HepG2 (cell line): Measurements from ENCODE around the gene CEACAM3. TPM values are rescaled to one million over a fixed set of nuclear protein-coding genes. Genes with fewer than 3 reads are reported as not detected.

Experiments used
- CCAR2 ChIP-seq: fragments of 200-400 bp; formaldehyde crosslinking; optimal IDR thresholded peaks from 2 replicates; pipeline ENCODE3; 2018; ENCODE audit warnings: low read depth, mild to moderate bottlenecking, low read length, moderate library complexity
- ELF3 ChIP-seq: IDR thresholded peaks from 2 replicates; pipeline ENCODE4 v1.6.1; 2016; ENCODE audit warnings: missing genetic modification reagents, missing compliant biosample characterization
- GMEB1 ChIP-seq: sonication (generic); formaldehyde crosslinking; IDR thresholded peaks from 2 replicates; pipeline ENCODE4 v1.5.1; 2020; ENCODE audit warnings: missing genetic modification reagents, mild to moderate bottlenecking, borderline replicate concordance
- HBP1 ChIP-seq: IDR thresholded peaks from 2 replicates; pipeline ENCODE4 v1.6.1; 2016; ENCODE audit warnings: low read depth, control low read depth
- KLF11 ChIP-seq: IDR thresholded peaks from 2 replicates; pipeline ENCODE4 v1.6.1; 2016; ENCODE audit warnings: missing compliant biosample characterization
- PAXIP1 ChIP-seq: sonication (generic); formaldehyde crosslinking; conservative IDR thresholded peaks from 2 replicates; pipeline ENCODE4 v1.4.0; 2020; ENCODE audit warnings: mild to moderate bottlenecking, missing genetic modification reagents, moderate library complexity
- RELA ChIP-seq: sonication (generic); formaldehyde crosslinking; IDR thresholded peaks from 2 replicates; pipeline ENCODE4 v1.4.0; 2020; ENCODE audit warnings: missing genetic modification reagents
- ZBTB8A ChIP-seq: sonication (generic); formaldehyde crosslinking; IDR thresholded peaks from 2 replicates; pipeline ENCODE4 v1.4.0; 2020; ENCODE audit warnings: mild to moderate bottlenecking, low read depth, missing genetic modification reagents, borderline replicate concordance
- ZNF549 ChIP-seq: sonication (generic); formaldehyde crosslinking; IDR thresholded peaks from 2 replicates; pipeline ENCODE4 v1.5.0; 2020; ENCODE audit warnings: missing genetic modification reagents
- ZNF614 ChIP-seq: IDR thresholded peaks from 2 replicates; pipeline ENCODE4 v1.6.1; 2018; ENCODE audit warnings: missing biosample characterization, missing genetic modification reagents, inconsistent platforms, borderline replicate concordance
- ZNF670 ChIP-seq: sonication (generic); formaldehyde crosslinking; IDR thresholded peaks from 2 replicates; pipeline ENCODE4 v1.8.0; 2022; ENCODE audit warnings: mild to moderate bottlenecking, missing genetic modification reagents, borderline replicate concordance
- ZNF781 ChIP-seq: sonication (generic); formaldehyde crosslinking; IDR thresholded peaks from 2 replicates; pipeline ENCODE4 v1.5.1; 2020; ENCODE audit warnings: borderline replicate concordance, mild to moderate bottlenecking, missing genetic modification reagents; ENCODE audit errors: not compliant biosample characterization
- ZSCAN29 ChIP-seq: sonication (generic); formaldehyde crosslinking; conservative IDR thresholded peaks from 2 replicates; pipeline ENCODE4 v1.4.0; 2020; ENCODE audit warnings: mild to moderate bottlenecking, missing genetic modification reagents
- polyA plus RNA-seq, 8 experiments: library from polyadenylated mRNA; depleted of rRNA in 3 of 8; stranded (reverse) in 7 of 8; unstranded in 1 of 8; fragments of >200 nt; fragmentation: Illumina TruSeq in 4 of 8; extraction: Trizol in 4 of 8; gene quantifications; 2 replicates each; pipeline versions ENCODE4 v1.2.1 to v1.2.3, GENCODE V29; 2011 to 2016; ENCODE audit warnings: low read depth in 4 of 8, missing spikeins in 1 of 8, mixed read lengths in 1 of 8; ENCODE audit not compliant: insufficient read depth in 1 of 8
- total RNA-seq, 5 experiments: library from RNA; depleted of rRNA; stranded (reverse); fragments of >200 nt; fragmentation: Illumina TruSeq; extraction: Trizol; gene quantifications; 2 replicates each; pipeline ENCODE4 v1.2.3, GENCODE V29; 2016; ENCODE audit warnings: low read depth in 1 of 5
- TF ChIP-seq, protein P1 (sequence below): sonication (generic); formaldehyde crosslinking; IDR thresholded peaks from 2 replicates; pipeline ENCODE4 v1.4.0; 2020; ENCODE audit warnings: low read depth, mild to moderate bottlenecking, missing genetic modification reagents
- TF ChIP-seq, protein P2 (sequence below): sonication (generic); formaldehyde crosslinking; IDR thresholded peaks from 2 replicates; pipeline ENCODE4 v1.4.0; 2020; ENCODE audit warnings: mild to moderate bottlenecking, missing genetic modification reagents, borderline replicate concordance
- TF ChIP-seq, protein P3 (sequence below): sonication (generic); formaldehyde crosslinking; IDR thresholded peaks from 2 replicates; pipeline ENCODE4 v1.5.0; 2020; ENCODE audit warnings: missing genetic modification reagents

CEACAM3 gene
- total and polyA plus RNA-seq, 2 of the 13 experiments (the other 11 are each of a cell fraction or from before 2014, with no cell fraction given), result not detected

GRCh38 chr19:41859618-41860418 lies 63.4 kb downstream of the CEACAM3 start, which contains the start of gene RPS19 (continued):
- peak; percentile 85 for TF ChIP-seq ZBTB8A
- TF ChIP-seq RELA, result 0 out of 2 replicates have a peak, but pooled peaks have one; percentile 35
- no peak for TF ChIP-seq ZSCAN29
- no peak for TF ChIP-seq KLF11 (CRISPR knock-in tag)
- TF ChIP-seq, protein P1, sequence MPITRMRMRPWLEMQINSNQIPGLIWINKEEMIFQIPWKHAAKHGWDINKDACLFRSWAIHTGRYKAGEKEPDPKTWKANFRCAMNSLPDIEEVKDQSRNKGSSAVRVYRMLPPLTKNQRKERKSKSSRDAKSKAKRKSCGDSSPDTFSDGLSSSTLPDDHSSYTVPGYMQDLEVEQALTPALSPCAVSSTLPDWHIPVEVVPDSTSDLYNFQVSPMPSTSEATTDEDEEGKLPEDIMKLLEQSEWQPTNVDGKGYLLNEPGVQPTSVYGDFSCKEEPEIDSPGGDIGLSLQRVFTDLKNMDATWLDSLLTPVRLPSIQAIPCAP (CRISPR knock-in tag), result no peak
- TF ChIP-seq, protein P2, sequence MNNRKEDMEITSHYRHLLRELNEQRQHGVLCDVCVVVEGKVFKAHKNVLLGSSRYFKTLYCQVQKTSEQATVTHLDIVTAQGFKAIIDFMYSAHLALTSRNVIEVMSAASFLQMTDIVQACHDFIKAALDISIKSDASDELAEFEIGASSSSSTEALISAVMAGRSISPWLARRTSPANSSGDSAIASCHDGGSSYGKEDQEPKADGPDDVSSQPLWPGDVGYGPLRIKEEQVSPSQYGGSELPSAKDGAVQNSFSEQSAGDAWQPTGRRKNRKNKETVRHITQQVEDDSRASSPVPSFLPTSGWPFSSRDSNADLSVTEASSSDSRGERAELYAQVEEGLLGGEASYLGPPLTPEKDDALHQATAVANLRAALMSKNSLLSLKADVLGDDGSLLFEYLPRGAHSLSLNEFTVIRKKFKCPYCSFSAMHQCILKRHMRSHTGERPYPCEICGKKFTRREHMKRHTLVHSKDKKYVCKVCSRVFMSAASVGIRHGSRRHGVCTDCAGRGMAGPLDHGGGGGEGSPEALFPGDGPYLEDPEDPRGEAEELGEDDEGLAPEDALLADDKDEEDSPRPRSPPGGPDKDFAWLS (CRISPR knock-in tag), result no peak
- no peak for TF ChIP-seq ZNF614 (CRISPR knock-in tag)
- TF ChIP-seq CCAR2, result no peak
- TF ChIP-seq, protein P3, sequence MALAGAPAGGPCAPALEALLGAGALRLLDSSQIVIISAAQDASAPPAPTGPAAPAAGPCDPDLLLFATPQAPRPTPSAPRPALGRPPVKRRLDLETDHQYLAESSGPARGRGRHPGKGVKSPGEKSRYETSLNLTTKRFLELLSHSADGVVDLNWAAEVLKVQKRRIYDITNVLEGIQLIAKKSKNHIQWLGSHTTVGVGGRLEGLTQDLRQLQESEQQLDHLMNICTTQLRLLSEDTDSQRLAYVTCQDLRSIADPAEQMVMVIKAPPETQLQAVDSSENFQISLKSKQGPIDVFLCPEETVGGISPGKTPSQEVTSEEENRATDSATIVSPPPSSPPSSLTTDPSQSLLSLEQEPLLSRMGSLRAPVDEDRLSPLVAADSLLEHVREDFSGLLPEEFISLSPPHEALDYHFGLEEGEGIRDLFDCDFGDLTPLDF (CRISPR knock-in tag), result peak; percentile 33; the same call in 1 of the 2 replicates
- TF ChIP-seq PAXIP1 (CRISPR knock-in tag), result peak; percentile 53
- TF ChIP-seq ZNF670, result peak; percentile 54; the same call in 1 of the 2 replicates
- TF ChIP-seq ELF3 (CRISPR knock-in tag), result peak; percentile 78
- TF ChIP-seq GMEB1 (CRISPR knock-in tag), result peak; percentile 95
- no peak for TF ChIP-seq ZNF549 (CRISPR knock-in tag)
- peak; percentile 89 for TF ChIP-seq HBP1 (CRISPR knock-in tag)
- peak; percentile 79 for TF ChIP-seq ZNF781 (CRISPR knock-in tag)
